ENCODE measurements around the gene LSM3.

GRCh38 chr3:14134291-14134690 is 44.3 kb upstream of the LSM3 start:
- TF ChIP-seq POLR2A (IDR thresholded peaks at IDR 0.05) (no peak), CTCF (IDR thresholded peaks at IDR 0.05 in 4 of 5, conservative IDR thresholded peaks at IDR 0.05 in 1 of 5) (no peak)

Measured in gastrocnemius medialis (tissue), 4 donors.